ENCODE measurements around the gene TBC1D7.
A peak's percentile ranks its signal among the peaks of the same experiment; 100 is the strongest.
"Not testable (repeated sequence)": the region's sequence is repeated elsewhere in the genome, so short reads cannot be mapped to it uniquely, and the experiment has no call there.

TBC1D7 gene

DNA sequence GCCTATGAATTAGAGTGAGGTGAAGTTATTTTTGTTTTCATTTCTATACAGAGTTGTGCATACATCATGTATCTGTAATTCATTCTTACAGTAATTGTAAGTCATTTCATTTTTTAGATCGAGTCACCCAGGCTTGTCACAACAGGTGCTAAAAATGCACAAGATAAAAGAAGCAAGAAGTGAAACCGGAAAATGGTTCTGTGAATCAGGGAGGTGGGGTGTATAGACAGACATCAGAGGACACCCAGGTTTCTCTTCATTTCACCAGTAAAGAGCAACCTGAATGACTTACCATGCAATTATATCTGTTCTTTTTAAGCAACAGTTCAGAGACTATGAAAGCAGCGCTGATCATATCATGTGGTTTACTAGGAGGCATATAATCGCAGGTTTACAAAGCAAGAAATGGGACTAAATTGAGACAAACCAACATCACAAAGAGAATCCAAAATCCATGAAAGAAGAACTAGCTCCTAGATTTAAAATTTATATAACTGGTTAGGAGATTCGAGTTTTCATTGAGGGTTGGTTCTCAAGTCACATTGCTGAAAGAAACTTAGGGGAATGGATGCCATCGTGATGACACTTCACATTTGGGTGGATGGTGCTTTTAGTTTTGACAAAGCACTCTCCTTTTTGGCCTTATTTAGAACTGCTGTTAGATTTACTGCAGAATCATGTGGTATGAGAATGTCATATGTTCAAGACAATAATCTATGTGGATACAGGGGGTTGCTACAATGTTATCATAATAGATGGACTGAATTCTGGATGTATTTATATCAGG, 27.9 kb upstream of the TBC1D7 start:
- DNase-seq (ENCODE audit: low spot score), result no peak

GRCh38 chr6:13355043-13355945, 27.0 kb upstream of the TBC1D7 start:
- peak; percentile 83 for DNase-seq (ENCODE audit: low spot score)

- peak; percentile 75 for DNase-seq (ENCODE audit: low spot score)
These were observed 26.1 kb upstream of the TBC1D7 start for GRCh38 chr6:13354331-13355042.

DNA sequence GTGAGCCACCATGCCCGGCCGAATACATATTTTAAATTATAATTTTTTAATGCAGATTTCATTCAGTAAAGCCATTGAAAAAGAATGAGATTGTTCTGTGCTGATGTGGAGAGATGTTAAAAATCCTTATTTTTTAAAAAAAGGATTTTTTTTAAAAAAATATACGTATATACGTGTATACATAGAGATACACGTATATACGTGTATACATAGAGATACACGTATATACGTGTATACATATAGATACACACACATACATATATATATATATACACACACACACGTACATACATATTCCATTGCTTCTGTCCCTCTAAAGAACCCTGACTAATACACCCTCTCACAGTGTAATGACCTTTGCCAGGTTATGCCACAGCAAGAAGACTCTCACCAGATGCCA, 23.8 kb upstream of the TBC1D7 start:
- DNase-seq (ENCODE audit: low spot score), result no peak

DNA sequence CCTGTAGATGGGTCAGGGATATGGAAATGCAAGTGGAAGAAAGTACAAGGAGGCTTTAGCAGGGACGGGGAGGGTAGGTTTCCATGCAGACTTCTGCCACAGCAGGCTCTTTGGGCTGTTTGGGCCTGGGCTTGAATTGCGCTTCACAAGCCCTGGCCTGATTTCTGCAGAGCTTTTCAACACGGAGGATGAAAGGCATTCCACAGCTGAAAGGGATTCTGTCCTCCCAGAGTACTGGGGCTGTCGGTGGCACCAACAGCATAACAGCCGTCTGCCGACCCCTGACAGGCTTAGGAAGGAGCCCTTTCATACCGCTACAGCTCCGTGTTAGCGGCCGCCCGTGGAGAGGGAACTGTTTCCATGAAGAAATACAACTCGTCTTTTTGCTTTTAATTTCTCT, 22.9 kb upstream of the TBC1D7 start:
- no peak for DNase-seq (ENCODE audit: low spot score)

DNA sequence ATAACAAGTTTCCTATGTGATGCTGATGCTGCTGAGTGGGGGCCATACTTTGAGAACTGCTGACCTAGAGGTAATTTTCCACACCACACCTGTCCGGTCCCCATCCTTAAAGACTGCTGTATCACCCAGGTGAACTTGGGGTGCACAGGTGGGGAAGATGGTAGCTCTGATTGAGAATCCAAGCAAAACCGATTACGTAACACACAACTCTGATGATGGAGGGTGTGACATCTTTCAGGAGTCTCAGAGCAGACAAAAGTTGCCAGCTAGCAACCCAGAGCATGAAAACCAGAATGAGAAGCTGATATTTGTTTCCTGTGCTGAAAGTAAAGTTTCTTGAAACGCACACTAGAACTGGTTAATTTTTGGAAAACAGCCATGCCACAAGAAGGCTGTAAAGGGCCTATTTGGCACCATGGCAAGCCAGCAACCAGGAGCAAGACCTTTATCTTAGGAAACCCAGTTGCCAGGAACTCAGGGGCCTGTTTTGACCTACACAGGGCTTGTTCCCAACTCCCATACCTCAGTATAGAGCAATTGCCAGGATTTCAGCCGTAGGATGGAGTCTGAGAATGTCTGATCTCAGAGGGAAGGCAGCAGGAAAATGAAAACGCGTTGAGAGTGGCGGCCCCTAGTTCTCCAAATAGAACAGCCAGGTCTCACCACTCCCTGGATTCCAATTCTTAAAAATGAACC, 21.6 kb upstream of the TBC1D7 start:
- DNase-seq (ENCODE audit: low spot score), result no peak

DNA sequence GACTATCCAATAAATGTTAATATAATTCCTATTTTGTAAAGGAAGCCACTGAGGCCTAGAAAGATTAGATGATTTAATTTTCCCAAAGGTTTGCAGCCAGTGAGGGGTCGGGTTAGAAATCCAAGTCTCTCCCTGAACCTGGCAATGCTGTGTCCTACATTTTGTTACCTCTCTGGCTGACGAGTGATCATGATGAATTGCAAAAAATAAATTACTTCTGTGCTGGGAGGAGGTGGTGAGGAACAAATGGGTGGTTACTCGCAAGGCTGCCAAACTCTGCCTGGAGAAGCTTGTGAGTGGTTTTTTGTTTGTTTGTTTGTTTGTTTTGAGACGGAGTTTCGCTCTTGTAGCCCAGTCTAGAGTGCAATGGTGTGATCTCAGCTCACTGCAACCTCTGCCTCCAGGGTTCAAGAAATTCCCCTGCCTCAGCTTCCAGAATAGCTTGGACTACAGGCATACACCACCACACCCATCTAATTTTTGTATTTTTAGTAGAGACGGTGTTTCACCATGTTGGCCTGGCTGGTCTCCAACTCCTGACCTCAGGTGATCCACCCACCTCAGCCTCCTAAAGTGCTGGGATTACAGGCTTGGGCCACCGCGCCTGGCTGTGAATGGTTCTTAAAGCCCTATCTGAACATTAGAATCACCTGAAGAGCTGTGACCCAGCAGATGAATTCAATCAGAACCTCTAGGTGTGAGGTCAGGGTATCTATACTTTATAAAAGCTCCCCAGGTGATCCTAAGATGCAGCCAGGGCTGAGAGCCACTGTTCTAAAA, 20.2 kb upstream of the TBC1D7 start:
- no peak for DNase-seq (ENCODE audit: low spot score)

GRCh38 chr6:13346245-13346644, 17.9 kb upstream of the TBC1D7 start:
- no peak for DNase-seq (ENCODE audit: low spot score)

GRCh38 chr6:13342414-13343019, 14.2 kb upstream of the TBC1D7 start:
- no peak for DNase-seq (ENCODE audit: low spot score)

- DNase-seq (ENCODE audit: low spot score), result no peak
These were observed 11.7 kb upstream of the TBC1D7 start for GRCh38 chr6:13339863-13340630.

DNA sequence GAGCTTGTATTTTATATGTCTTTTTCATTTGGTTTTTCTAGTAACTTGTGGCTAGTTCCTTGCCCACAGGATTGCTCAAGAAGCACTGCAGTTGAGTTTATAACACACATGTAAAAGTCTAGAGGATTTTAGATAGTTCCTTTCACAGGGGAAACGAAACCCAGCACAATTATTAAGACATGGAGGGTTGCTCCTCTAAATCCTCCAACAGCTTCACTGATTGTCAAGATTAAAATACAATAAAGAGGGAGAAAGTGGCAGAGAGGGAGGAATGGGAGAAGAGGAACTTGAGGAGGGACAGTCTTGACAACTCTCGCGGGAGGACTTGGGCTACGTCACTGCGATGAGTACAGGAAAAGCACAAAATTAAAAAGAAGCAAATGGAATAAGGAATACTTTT, 9.7 kb upstream of the TBC1D7 start:
- DNase-seq (ENCODE audit: low spot score), result no peak

- peak; percentile 94 for DNase-seq (ENCODE audit: low spot score)
These were observed 8.2 kb upstream of the TBC1D7 start for GRCh38 chr6:13336553-13336952.

DNA sequence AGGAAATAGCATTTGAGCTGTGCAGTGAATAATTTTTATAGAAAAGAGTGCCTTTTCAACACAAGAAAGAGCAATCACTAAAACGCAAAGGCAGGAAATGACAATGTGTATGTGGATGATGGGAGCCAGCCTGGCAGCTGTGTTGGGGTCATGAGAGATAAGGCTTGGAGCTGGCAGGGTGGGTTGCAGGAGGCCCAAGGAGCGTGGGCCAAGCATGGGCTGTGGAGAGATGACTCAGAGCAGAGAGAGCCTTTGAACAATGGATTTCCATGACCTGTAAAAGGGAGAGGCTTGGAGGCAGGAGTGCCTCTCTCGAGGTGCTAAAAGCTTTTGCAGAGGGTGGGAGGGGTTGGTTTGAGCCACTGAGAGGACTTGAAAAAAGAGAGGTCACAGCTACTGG, 6.6 kb upstream of the TBC1D7 start:
- no peak for DNase-seq (ENCODE audit: low spot score)

DNA sequence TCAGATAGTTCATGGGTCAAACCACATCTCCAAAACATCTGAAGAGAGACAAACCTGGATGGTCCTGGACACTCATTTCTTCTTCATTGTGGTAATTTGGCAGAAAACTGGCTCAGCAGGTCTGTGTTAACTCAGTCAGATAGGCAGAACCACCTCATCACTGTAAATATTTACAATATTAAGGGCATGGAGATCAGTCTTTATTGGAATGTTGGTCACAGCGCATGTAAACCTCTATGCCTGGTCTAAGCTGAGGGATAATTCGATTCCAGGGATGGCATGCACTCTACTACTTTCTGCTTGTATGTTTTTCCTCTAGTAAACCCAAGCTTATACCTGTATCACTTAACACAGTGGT, 4.0 kb upstream of the TBC1D7 start:
- DNase-seq (ENCODE audit: low spot score), result no peak

- peak; percentile 21 for DNase-seq (ENCODE audit: low spot score)
These were observed 3.4 kb upstream of the TBC1D7 start for GRCh38 chr6:13331516-13332348.

DNA sequence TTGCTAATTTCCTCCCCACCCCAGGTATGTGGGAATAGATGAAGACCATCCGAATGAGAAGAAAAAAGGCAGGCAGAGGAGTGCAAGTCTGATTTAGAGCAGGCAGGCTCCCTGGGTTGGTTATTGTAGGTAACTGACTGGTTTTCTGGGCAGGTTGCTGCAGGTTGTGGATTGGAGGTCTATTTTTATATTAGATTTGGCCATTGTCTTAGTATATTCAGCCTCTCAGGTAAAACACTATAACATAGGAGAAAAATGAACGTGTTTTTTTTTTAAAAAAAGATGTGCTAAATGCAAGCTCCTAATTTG, 492 bp upstream of the TBC1D7 start:
- DNase-seq (ENCODE audit: low spot score), result no peak

DNA sequence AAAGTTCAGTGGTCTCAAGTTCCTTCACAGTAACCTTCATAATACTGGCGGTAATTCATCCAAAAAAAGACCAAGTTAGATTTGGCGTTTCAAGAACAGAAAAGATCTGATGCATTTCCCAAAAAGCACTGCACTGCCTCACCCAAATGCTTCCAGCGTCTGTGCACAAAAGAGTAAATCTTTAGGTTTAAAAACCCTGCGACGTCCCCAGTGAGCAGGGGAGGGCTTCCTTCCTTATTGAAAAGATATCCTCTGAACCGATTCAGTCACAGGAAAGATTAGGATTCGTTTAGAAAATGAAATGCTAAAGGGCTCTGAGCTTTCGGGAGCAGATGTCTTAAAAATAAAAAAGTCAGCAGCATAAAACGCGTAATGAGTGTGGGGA, 654 bp downstream of the TBC1D7 start:
- no peak for DNase-seq (ENCODE audit: low spot score)

- not testable (repeated sequence) for DNase-seq (ENCODE audit: low spot score)
These were observed 2.2 kb downstream of the TBC1D7 start for GRCh38 chr6:13326031-13326586.

Measured in AG20443 (cell line).